Smooth muscle cell of trachea (primary cell): ENCODE data around the gene WIF1. TPM values are rescaled to one million over a fixed set of nuclear protein-coding genes. Genes with fewer than 3 reads are reported as not detected.

Experiments
- total RNA-seq: library from RNA; depleted of rRNA; stranded (reverse); fragments of >200 nt; gene quantifications from 2 replicates; pipeline ENCODE4 v1.2.1, GENCODE V29; 2014

WIF1 gene
- 0.15 and 0.66 TPM in 2 replicates for total RNA-seq

DNA sequence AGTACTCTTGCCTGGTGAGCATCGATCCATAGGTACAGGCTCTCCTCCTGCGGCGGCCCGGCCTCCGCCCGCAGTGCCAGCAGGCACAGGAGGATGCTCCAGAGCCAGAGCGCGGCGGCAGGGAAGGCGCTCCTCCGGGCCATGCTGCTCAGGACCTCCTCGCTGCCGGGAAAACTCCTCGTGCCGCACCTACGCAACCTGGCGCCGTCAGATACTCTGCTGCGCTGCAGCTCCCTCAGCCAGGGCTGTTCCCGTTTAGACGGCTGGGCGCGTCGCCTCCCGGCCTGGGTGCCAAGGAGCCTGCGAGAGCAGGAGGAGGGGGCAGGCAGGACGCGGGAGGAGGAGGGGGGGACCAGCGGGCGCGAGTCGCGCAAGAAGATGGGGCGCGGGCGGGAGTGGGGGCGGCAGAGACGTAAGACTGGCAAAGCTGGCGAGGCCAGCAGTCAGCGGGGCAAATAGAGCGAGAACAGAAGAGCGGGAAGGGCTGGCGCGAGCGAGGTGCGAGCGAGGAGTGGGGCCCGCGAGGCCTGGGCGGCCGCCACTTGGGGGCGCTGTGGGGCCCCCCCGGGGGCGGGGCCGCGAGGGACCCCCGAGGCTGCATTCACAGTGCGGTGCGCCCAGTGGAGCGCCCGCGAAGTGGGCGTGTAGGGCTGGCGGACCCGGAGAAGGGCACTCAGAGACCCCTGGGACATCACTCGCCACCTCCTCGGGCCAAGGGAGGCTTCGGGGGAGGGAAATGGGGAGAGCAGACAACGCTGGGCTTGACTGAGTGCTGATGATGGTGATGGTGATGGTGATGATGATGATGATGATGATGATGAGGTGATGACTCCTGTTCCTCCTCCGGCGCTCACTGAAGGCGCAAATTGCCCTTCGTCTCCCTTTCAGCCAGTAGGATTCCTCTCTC is at the start of gene WIF1:
Gene WIF1, minus strand, starts transcription at position 257 of the 907 bp plus-strand sequence. Its CDS starts 114 bp downstream, at position 143.

GRCh38 chr12:65169320-65170208 is 48.5 kb upstream of the WIF1 start, which contains the start of gene LEMD3:
Gene LEMD3 (plus strand): TSS chr12:65169583. CDS start chr12:65169597, 14 bp downstream.

Other genes starting within 250 kb of the WIF1 start
- gene LEMD3, start 48.3 kb upstream of the WIF1 start, total RNA-seq, result 19.5 and 25.7 TPM in 2 replicates
- 37.1 TPM in 2 replicates for gene MSRB3, start 157.4 kb upstream of the WIF1 start, total RNA-seq